HG02981 (cell line): Measurements from ENCODE around the gene PITX3.
"Not testable (repeated sequence)": the region's sequence is repeated elsewhere in the genome, so short reads cannot be mapped to it uniquely, and the experiment has no call there.

Source experiments
- ATAC-seq: cut with Tn5 transposase; IDR thresholded peaks from one replicate; pipeline ENCODE4 v1.9.1; 2021; ENCODE audit warnings: mild to moderate bottlenecking, moderate library complexity; ENCODE audit not compliant: unreplicated experiment

PITX3 gene

DNA sequence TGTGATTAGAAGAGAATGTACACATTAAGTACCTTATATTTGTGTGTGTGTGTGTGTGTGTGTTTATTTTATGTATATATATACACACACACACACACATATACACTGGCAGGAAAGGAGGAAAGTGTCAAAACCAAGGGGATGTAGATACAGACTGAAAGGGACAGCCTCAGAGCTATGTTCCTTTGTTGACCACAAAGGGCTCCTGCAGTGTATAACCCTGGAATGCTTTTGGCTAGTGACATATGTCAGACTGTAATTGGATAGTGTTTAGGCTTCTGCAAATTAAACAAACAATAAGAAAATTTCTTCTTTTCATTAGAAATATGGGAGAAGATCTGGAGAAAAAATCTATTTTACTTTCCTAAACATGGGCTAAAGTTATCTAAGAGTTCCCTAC lies 19.9 kb upstream of the PITX3 start:
- ATAC-seq: no peak

DNA sequence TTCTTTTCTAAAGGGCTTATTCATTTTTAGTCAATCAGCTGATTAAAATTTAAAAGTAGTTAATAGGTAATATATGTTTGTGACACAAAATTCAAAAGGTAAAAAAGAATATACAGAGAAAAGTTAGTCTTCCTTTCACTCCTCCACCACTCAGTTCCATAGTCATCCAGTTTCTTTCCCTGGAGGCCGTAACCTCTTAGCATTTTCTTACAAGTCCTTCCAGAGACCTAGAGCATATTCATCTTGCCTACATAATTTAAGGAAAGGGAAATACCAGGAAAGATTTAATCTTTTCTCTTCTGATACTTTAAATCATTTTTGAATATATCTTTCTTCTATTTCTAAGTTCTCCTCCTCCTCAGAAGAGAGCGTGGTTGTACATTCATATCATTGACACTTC lies 14.1 kb upstream of the PITX3 start:
- ATAC-seq: no peak

GRCh38 chr10:102254426-102254825 lies 13.1 kb upstream of the PITX3 start:
- ATAC-seq: no peak

- not testable (repeated sequence) for ATAC-seq
These were observed 11.2 kb upstream of the PITX3 start for GRCh38 chr10:102252508-102252907.

- ATAC-seq: no peak
These were observed 6.4 kb upstream of the PITX3 start for GRCh38 chr10:102247734-102248133.

DNA sequence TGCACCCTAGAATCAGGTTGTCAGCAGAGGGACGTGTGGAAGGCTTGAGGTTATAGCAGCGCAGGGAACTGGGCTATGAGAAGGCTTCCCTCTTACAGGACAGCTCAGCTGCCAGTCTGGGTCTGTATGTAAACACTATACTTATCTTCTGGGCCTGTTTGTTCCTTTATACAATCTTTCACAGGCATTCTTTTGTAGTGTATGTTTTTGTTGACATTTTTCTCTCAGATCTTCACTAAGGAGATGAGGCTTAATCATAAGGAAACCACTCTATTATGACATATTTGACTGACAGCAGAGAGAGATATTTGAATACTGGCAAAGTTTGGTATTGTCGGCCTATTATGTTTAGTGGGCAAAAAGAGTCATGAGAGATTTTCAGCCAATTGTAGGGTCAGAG lies 4.9 kb upstream of the PITX3 start:
- ATAC-seq: no peak

DNA sequence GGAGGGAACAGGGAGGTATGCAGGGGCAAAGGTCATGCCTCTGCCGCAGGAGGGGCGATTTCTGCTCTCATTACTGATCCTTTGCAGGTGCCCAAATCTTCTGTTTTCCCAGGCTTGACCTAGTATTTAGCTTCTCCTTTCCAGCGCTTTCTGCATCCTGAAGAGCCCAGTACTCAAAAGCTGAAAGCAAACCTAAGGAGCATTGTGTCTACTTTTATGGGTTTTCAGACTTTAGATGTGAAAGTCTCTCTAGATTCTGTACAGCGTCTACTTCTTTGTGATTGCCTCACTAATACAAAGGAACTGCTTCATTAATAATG lies 4.6 kb upstream of the PITX3 start:
- ATAC-seq: no peak

GRCh38 chr10:102245082-102245931 lies 4.0 kb upstream of the PITX3 start, which contains the start of gene GBF1:
GBF1 (plus strand) TSS chr10:102245532; CDS start chr10:102258939, 13,407 bp downstream.
- peak; percentile 87 for ATAC-seq

GRCh38 chr10:102243309-102243708 lies 2.0 kb upstream of the PITX3 start:
- ATAC-seq: no peak

GRCh38 chr10:102242118-102242485 lies 790 bp upstream of the PITX3 start:
- no peak for ATAC-seq

GRCh38 chr10:102241032-102241443 lies 274 bp downstream of the PITX3 start:
- no peak for ATAC-seq

DNA sequence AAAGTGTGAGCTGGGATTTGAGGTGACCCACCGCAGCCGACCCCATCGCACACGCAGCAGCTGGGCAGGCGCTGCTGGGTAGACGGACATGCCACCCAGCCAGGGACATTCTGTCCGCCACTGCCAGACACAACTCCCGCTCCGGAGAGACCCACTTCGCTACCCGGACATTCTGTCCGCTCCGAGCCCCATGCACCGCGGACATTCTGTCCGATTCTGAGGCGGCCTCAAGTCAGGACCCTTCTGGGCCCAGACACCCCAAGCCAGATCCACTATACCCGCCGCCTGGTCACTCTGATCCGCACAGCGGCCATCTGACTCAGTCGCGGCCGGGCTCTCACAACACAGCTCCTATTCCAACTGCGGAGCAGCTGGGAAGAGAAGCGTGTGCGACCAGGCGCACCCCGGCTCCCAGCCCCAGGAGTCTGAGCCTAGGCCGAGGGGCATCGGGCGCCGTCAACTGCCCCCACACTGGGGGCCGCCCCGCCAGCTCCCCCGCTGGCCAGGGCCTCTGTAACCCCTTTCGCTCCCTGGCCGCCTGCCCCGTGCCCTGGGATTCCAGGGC lies 763 bp downstream of the PITX3 start:
- no peak for ATAC-seq

GRCh38 chr10:102237711-102238252 lies 3.5 kb downstream of the PITX3 start:
- no peak for ATAC-seq

DNA sequence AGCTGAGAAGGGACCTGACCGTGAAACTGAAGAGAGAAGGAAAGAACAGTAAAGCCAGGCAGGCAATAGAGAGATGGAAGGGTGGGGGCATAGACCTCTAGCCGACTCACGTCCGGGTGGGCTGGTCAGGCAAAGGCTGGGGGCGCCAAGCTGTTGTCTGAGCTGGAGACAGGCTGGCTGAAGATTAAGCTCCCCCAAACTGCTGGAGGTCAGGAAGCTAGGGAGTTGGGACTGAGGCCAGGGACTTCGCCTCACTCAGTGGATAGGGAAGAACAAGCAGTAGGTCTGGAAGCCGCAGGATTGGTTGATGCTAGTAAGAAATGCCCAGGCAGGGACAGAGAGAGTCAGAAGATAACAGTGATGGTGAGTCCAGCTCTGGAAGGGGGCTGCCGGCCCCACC lies 5.3 kb downstream of the PITX3 start:
- ATAC-seq: no peak

DNA sequence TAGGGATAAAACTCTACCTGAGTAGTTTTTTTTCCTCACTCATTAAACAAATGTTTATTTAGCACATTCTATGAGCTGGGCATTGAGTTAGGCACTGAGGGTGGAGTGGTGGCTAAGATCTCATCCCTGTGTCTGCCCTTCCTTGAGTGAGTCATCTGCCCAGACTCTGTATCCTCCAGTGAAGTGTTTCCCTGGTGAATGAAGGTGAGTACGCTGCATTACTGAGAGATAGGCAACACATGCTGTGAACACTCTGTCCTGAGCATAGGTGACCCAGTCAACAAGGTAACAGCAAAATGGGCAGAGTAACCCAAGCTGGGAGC lies 5.8 kb downstream of the PITX3 start:
- no peak for ATAC-seq

DNA sequence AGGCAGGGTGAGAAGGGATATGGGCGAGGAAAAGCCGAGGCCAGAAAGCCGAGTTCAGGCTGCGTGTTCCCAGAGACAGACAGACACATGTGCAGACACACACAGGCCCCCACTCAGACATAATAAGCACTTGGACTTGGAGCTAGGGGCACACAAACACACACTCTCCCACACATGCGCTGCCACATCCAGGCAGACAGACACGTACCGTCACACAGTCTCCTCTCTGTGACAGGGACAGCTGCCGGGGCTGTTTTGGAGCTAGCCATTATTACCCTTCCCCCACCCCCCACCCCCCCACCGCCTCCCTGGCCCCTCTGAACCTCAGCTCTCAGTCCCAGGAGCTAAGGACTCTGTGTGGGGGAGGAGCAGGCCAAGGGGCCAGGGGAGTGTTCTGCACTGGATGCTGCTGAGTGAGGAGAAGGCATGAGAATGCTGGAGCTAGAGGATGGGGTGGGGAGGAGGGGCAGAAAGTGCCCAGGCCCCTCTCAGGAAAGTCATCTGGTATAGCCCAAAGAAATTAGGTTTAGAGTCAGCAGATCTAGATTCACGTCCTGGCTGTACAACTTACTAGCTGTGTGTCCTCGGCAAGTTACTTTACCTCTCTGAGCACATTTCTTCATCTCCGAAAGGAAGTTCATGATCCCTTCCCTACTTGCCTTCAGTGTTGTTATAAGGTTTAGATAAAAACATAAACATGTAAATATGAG lies 6.3 kb downstream of the PITX3 start:
- no peak for ATAC-seq

GRCh38 chr10:102233997-102234396 lies 7.3 kb downstream of the PITX3 start:
- no peak for ATAC-seq

DNA sequence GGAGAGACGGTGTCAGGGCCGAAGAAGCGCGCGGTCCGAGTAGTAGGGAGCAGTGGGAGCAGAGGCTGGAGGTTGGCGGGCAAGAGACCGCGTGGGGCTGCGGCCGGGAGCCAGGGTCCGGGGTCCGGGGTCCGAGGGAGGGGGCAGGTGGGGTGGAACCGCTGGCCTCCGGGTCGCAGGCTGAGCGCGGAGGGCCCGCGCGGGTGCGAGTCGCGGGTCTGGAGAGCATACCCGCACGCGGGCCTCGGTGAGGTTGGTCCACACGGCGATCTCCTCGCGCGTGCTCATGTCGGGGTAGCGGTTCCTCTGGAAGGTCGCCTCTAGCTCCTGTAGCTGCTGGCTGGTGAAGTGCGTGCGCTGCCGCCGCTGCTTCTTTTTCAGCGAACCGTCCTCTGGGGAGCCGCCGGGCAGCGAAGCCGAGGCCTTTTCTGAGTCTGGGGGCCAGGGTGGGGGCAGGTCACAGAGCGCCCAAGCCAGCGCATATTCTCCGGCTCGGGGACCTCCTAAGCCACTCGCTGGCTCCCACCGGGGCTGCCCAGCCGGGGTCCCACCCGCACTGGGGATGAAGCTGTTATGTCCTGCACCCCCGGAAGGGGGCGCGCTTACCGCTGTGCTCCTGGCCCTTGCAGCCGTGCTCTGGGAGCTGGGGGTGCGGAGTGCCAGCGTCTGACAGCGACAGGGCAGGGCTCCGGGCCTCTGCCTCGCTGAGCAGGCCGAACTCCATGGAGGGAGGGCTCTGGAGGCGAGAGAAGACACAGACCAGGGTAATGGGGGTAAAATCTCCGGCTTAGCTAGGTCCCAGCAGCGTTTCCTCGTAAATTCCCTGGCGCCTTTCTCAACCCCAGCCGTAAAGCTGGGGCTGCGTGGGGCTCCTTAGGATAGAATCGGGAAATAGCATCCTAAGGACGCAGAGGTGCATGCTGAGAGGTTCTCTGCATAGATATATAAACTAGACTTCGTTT lies 9.7 kb downstream of the PITX3 start:
- ATAC-seq: no peak

DNA sequence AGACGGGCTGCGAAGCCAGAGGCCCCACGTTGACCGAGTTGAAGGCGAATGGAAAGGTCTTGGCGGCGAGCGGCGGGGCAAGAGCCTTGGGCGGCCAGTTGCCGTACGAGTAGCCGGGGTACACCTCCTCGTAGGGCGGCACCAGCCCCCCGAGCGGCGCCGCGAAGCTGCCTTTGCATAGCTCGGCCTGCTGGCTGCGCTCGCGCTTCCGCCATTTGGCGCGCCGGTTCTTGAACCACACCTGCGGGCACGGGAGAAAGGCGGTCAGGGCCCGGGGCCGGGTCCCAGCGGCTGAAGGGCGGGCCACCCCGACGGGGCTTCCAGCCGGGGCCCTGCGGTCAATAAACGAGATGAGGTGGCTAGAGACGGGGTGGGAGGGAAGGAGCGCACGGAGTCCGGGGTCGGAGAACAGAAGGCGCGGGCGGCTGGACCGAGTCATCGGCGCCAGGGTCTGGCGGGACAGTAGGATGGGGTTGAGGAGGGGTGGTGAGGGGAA lies 10.4 kb downstream of the PITX3 start:
- no peak for ATAC-seq

DNA sequence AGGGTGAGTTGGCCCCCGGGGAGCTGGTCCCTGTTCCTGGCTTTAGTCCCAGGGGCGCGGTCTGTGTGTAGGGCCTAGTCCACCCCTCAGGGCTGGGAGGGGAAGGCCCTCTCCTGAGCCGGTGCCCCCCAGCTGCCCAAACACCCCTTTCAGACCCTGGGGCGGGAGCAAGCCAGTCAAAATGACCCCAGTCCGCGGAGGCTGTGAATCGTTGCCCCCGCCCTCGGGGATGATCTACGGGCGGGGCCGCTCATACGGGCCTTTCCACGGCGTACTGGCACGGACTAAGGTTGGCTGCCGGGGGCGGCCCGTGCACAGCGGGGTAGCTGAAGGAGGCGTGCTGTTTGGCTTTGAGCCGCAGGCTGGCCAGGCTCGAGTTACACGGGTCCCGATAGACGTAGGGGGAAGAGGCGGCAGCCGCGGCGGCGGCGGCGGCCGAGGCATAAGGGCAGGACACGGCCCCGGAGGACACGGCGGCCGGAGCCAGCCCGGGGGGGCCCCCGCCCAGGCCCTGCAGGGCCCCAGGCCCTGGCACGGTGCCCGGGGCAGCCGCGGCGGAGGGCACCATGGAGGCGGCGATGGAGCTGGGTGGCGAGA lies 10.9 kb downstream of the PITX3 start:
- ATAC-seq: no peak
